Tibial artery (tissue), 4 donors: Measurements from ENCODE around the gene NHSL2.

Source experiments
- DNase-seq, 2 donors: peaks; one replicate each; pipeline ENCODE4 v3.0.0-alpha.2; 2019
- H3K27ac ChIP-seq, 2 donors: fragments of 200-600 bp; sonication (generic) in 1 of 2; 1 replicate in 1 of 2; 2 replicates in 1 of 2; pipeline ENCODE4 v1.5.1; 2018 to 2019; ENCODE audit warnings: mild to moderate bottlenecking in 1 of 2
- H3K27me3 ChIP-seq, 2 donors: fragments of 200-600 bp; sonication (generic) in 1 of 2; one replicate each; pipeline versions ENCODE4 v1.5.1 to v1.6.0; 2016 to 2019
- H3K36me3 ChIP-seq, 3 donors: fragments of 200-600 bp; sonication (generic) in 2 of 3; one replicate each; pipeline ENCODE4 v1.5.1; 2016 to 2019; ENCODE audit warnings: mild to moderate bottlenecking in 2 of 3
- H3K4me1 ChIP-seq, 4 donors: fragments of 200-600 bp; sonication (generic) in 2 of 4; 1 replicate in 3 of 4; 2 replicates in 1 of 4; pipeline ENCODE4 v1.5.1; 2016 to 2019
- H3K4me3 ChIP-seq, 2 donors: fragments of 200-600 bp; sonication (generic) in 1 of 2; 1 replicate in 1 of 2; 2 replicates in 1 of 2; pipeline ENCODE4 v1.5.1; 2018 to 2019; ENCODE audit warnings: mild to moderate bottlenecking in 2 of 2
- H3K9me3 ChIP-seq, 3 donors: fragments of 200-600 bp; sonication (generic) in 1 of 3; one replicate each; pipeline ENCODE4 v1.5.1; 2016 to 2019
- intact Hi-C: fragments of 100-400 bp; cut with DNase I; formaldehyde crosslinking; loops from one replicate; pipeline ENCODE4 v1.15.0; 2023; ENCODE audit warnings: low total_unique reads
- TF ChIP-seq, protein P1 (sequence below), 2 experiments: fragments of 200-600 bp in 1 of 2; fragments of 450-650 bp in 1 of 2; IDR thresholded peaks; one replicate each; pipeline ENCODE4 v1.5.1; 2017 to 2019; ENCODE audit warnings: antibody characterized with exemption in 2 of 2, mild to moderate bottlenecking in 1 of 2, moderate library complexity in 1 of 2

Gene NHSL2

DNA sequence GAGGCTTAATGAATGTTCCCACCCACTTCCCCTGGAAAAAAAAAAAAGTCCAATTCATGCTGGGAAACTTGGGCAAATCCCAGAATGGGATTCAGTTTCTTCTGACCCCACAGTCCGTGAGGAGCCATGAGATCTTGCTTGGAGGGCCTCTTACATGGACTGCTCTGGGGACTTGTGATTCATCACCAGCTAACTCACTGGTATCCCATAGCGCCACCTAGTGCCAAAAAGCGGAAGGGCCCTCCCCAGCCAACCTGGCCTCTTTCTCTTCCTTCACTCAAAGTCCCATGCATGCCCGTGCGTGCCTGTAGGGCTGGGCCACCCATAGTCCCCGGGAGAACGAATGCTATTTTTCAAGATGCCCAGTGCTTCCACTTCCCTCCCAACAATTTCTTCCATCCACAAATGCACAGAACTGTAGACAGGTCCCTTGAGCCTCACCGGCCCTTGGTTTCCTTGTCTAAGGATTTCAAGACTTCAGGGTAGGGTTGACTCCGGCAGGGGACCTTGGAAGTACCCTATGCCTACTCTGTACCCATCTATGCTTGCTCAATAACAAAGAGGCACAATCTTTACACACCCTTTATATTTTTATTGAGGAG lies 216.0 kb downstream of the NHSL2 start:
- Histone ChIP-seq H3K4me1 (peaks cover 0 to 78% (median 38%) of the 10 kb centered on the region in 4 donors), H3K27me3 (no peaks in the 10 kb centered on the region), H3K36me3 (no peaks in the 10 kb centered on the region), H3K27ac (peak overlapping the region; percentile 82 to 85), H3K4me3 (no peak overlapping the region), H3K9me3 (peaks cover 0 to under 1% (median 0%) of the 10 kb centered on the region in 3 donors)
- peak; percentile 87 to 92 for DNase-seq
- TF ChIP-seq, protein P1, sequence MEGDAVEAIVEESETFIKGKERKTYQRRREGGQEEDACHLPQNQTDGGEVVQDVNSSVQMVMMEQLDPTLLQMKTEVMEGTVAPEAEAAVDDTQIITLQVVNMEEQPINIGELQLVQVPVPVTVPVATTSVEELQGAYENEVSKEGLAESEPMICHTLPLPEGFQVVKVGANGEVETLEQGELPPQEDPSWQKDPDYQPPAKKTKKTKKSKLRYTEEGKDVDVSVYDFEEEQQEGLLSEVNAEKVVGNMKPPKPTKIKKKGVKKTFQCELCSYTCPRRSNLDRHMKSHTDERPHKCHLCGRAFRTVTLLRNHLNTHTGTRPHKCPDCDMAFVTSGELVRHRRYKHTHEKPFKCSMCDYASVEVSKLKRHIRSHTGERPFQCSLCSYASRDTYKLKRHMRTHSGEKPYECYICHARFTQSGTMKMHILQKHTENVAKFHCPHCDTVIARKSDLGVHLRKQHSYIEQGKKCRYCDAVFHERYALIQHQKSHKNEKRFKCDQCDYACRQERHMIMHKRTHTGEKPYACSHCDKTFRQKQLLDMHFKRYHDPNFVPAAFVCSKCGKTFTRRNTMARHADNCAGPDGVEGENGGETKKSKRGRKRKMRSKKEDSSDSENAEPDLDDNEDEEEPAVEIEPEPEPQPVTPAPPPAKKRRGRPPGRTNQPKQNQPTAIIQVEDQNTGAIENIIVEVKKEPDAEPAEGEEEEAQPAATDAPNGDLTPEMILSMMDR (IDR thresholded peaks at IDR 0.05) = peak; percentile 80 to 81
- intact Hi-C loops = loop anchor here (2.0 kb wide), 1 partner anchor 108 kb away; no protein-coding TSS in a partner anchor

DNA sequence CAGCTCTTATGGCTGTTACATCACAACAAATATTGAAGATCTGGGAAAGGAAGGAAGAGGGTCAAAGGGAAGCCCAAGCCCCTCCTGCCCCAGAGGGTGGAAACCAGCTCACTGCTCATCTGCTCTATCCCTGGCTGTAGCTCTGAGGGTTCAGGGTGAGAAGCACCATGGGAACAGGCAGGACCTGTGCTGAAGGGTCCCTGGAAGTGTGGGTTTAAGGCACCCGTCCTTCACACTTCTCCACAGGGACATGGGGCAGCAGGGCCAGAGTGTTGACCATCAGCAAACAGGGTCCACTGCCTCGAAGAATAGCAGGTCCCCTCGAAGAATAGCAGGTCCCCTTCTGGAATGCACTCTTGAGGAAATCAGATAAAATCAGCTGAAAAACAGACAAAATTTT lies 216.7 kb downstream of the NHSL2 start:
- H3K4me3 ChIP-seq = no peak overlapping the region
- intact Hi-C loops = loop anchor here (2.0 kb wide), 1 partner anchor 109 kb away; no protein-coding TSS in a partner anchor
- H3K27me3 ChIP-seq = no peaks in the 10 kb centered on the region
- H3K4me1 ChIP-seq = peaks cover 0 to 73% (median 37%) of the 10 kb centered on the region in 4 donors
- H3K9me3 ChIP-seq = peaks cover 0 to 5% (median 0%) of the 10 kb centered on the region in 3 donors
- TF ChIP-seq, protein P1 (IDR thresholded peaks at IDR 0.05) = no peak
- no peaks in the 10 kb centered on the region for H3K36me3 ChIP-seq
- H3K27ac ChIP-seq = peak overlapping the region in 1 of 2 donors; percentile 52
- DNase-seq = no peak

DNA sequence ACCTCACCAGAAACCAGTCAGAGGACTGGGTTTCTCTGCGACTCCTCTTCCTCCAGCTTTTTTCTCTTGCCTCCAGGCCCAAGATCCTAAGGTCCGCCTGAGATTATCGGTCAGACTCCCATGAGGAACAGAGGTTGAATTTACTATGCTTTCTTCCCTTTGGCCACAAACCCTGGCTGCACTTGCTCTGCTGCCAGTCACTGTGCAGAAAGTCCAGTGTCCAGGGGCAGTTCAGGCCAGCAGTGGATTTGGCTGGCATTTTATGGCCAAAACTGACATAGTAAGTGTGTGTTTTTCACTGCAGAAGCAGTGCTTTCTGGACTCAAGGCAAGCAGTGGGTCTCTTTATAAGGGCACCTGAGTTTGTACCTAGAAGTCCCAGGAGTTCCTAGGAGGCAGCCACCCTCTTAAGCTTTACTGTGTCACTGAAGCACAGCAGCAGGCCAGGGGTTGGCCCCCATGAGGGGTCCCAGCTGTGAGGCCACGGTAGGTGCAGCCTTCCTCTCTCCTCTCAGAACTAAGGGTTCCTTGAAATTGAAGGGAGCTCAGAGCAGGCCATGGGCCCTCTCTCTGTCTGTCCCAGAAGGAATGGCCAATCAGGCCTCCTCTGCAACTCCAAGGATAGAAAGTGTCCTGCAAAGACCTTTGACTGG lies 217.7 kb downstream of the NHSL2 start:
- Histone ChIP-seq H3K9me3 (peaks cover 0 to 5% (median 0%) of the 10 kb centered on the region in 3 donors), H3K27me3 (no peaks in the 10 kb centered on the region), H3K4me1 (peaks cover 0 to 66% (median 29%) of the 10 kb centered on the region in 4 donors), H3K36me3 (no peaks in the 10 kb centered on the region), H3K27ac (peak overlapping the region in 1 of 2 donors; percentile 25), H3K4me3 (no peak overlapping the region)
- TF ChIP-seq, protein P1 (IDR thresholded peaks at IDR 0.05) = no peak
- no peak for DNase-seq
- intact Hi-C loops = no loop called here

DNA sequence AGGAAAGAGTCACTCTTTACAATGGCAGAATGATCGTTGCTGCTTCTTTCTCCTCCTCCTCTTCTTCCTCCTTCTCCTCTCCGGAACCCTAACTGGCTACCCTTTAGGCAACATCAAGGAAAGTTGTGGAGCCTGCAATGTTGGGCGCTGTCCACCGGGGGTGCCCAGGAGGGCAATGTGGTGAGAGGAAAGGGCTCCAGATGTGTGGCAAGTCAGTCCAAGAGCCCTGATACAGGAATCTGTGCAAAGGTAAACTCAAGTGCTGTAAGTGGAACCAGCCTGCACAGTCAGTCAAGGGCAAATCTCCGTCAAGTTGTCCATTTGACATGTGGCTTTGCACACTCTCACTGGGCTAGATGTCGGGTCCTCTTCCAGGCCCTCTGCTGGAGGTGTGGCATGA lies 218.2 kb downstream of the NHSL2 start:
- H3K36me3 ChIP-seq = peaks cover 0 to 1% (median 0%) of the 10 kb centered on the region in 3 donors
- no peak overlapping the region for H3K4me3 ChIP-seq
- no peak for DNase-seq
- TF ChIP-seq, protein P1 (IDR thresholded peaks at IDR 0.05) = peak in 1 of 2 experiments; percentile 30
- H3K4me1 ChIP-seq = peaks cover 0 to 60% (median 23%) of the 10 kb centered on the region in 4 donors
- H3K27ac ChIP-seq = peak overlapping the region in 1 of 2 donors; percentile 25
- intact Hi-C loops = no loop called here
- no peaks in the 10 kb centered on the region for H3K27me3 ChIP-seq
- H3K9me3 ChIP-seq = peaks cover 0 to 5% (median 0%) of the 10 kb centered on the region in 3 donors

DNA sequence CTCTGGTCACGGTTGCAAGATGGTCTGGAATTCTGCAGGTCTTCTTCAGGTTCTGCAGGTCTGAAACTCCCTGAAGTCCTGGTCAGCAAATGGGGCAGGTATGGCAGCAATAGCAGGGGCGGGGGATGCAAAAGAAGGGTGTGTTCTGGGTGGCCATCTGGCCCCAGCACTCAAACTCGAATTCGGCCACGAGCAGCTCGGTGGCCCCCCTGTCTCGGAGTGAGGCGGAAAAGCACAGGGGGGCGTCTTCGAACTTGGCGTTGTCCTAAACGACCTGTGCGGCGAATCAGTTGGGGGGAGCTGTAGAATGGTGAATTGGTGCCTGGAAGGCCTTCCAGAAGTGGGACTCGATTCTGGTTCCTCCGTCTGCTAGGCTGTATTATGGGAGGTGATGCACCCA lies 219.0 kb downstream of the NHSL2 start:
- intact Hi-C loops = loop anchor here (5.0 kb wide), 1 partner anchor 127 kb away; no protein-coding TSS in a partner anchor
- peaks cover 0 to 5% (median 0%) of the 10 kb centered on the region in 3 donors for H3K9me3 ChIP-seq
- TF ChIP-seq, protein P1 (IDR thresholded peaks at IDR 0.05) = no peak
- peaks cover 0 to 9% (median 0%) of the 10 kb centered on the region in 3 donors for H3K36me3 ChIP-seq
- no peak for DNase-seq
- H3K27ac ChIP-seq = no peak overlapping the region
- peaks cover 0 to 52% (median 16%) of the 10 kb centered on the region in 4 donors for H3K4me1 ChIP-seq
- H3K27me3 ChIP-seq = no peaks in the 10 kb centered on the region
- H3K4me3 ChIP-seq = no peak overlapping the region
